Left renal cortex interstitium (tissue), 4 donors: ENCODE data around the gene ENTPD3. TPM values are rescaled to one million over a fixed set of nuclear protein-coding genes. Genes with fewer than 3 reads are reported as not detected.

Experiments
- DNase-seq, 4 donors: peaks; one replicate each; pipeline ENCODE4 v3.0.0-alpha.2; 2013; ENCODE audit warnings: low read depth in 4 of 4, low spot score in 2 of 4, missing footprints in 1 of 4
- polyA plus RNA-seq, 4 donors: library from polyadenylated mRNA; unstranded; fragments of 120-200 nt; gene quantifications; one replicate each; pipeline ENCODE4 v1.2.1, GENCODE V29; 2013; ENCODE audit not compliant: insufficient read length in 4 of 4

ENTPD3 gene
- 1 to 10 TPM; 2.1 to 3.0 (median 2.4) TPM for polyA plus RNA-seq

DNA sequence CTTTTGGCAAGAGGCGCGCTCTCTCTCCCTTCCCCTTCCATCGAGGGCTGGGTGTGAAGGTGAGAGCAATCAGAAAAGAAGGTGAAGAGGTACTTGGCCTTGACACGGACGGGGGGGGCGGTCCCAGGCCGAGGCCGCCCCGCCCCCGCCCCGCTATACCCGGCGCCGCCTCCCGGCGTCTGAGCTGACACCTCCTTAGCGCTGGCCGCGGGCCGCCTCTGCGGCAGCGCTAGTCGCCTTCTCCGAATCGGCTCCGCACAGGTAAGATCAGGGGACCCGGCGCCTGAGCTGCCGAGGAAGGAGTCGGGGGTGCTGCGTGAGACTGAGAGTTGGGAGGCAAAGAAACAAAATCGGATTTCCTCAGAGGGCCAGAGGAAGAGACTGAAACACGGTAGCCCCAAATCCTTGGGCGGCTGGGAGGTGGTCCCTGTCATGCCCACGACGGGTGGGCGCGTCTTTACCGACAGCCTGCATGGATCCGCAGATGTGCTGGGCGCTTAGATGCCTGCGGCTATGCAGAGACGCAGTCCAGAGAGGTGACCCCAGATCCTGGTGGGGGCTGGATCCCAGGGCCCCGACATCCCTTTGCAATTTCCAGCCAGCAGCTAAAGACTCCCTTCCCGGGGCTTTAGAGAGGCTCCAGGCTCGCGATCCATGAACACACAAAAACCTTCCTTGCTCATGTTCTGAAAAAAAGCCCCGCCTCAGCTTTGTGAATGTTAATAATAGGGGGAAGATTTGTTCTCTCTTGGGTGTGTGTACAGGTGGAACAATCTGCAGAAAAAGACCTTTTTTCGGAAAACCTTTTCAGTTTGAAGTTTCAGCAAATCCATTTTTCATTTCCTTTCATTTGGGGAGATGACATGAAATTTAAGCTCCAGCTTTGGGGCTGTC, at the start of gene ENTPD3:
ENTPD3 (plus strand) TSS at position 184 of the 894 bp plus-strand sequence. CDS start 874 bp downstream, outside the sequence.
- DNase-seq = no peak

DNA sequence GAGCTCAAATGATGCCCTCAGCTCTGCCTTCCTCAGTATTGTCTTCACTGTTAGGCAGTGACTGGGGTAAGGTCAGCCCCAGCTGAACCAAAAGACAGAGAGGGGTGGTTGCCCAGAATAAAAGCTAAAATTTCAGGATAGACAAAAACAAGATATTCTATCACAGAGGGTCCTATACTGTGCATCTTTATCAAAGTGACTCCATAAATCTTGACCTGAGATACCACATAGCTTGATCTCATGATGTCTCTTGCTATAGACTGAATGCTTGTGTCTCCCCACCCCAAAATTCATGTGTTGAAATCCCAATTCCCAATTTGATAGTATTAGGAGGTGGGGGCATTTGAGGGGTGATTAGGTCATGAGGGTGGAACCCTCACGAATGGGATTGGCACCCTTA, 47.1 kb upstream of the ENTPD3 start:
- DNase-seq = no peak

- DNase-seq = no peak
Observed at GRCh38 chr3:40340541-40341170, 46.3 kb upstream of the ENTPD3 start.

GRCh38 chr3:40341671-40342070, 45.3 kb upstream of the ENTPD3 start:
- no peak for DNase-seq

GRCh38 chr3:40350529-40350928, 36.5 kb upstream of the ENTPD3 start:
- no peak for DNase-seq

DNA sequence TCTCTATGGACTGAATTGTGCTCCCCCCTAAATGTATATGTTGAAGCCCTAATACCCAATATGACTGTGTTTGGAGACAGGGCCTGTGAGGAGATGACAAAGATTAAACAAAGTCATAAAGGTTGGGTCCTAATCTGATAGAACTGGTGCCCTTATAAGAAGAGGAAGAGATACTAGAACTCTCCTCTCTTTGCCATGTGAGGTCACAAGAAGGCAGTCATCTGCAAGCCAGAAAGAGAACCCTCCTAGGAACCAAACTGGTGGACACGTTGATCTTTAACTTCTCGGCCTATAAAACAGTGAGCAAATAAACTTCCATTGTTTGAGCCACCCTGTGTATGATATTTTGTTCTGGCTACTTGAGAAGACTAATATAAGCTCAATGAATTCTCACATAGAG, 31.6 kb upstream of the ENTPD3 start:
- no peak for DNase-seq

GRCh38 chr3:40358454-40358853, 28.5 kb upstream of the ENTPD3 start:
- no peak for DNase-seq

DNA sequence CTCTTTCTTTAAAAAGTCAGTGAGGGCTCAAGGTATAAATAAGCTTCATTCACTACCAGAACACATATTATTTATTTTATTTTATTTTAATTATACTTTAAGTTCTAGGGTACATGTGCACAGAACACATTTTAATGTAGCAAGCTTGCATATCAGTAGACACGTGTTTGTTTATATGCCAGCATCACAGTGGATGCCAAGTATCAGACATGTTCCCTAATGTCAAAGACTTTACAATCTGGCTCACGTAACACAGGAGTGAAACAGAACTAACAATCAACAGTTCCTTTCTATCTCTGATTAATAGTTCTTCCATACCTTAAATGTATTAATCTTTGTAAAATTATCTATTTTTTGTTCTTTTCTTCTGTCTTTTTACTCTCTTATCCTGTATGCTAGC, 23.3 kb upstream of the ENTPD3 start:
- DNase-seq = no peak

GRCh38 chr3:40366203-40367162, 20.5 kb upstream of the ENTPD3 start:
- DNase-seq = no peak

DNA sequence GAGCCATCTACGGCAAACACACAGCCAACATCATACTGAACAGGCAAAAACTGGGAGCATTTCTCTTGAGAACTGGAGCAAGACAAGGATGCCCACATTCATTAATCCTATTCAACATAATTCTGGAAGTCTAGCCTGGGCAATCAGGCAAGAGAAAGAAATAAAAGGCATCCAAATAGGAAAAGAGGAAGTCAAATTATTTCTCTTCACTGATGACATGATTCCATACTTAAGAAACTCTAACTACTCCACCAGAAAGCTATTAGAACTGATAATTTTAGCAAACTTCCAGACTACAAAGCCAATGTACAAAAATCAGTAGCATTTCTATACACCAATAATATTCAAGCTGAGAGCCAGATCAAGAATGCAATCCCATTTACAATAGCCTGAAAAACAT, 17.3 kb upstream of the ENTPD3 start:
- DNase-seq = no peak

- DNase-seq = no peak
Observed at GRCh38 chr3:40377822-40378221, 9.2 kb upstream of the ENTPD3 start.

- DNase-seq = no peak
Observed at GRCh38 chr3:40379674-40380306, 7.2 kb upstream of the ENTPD3 start.

- DNase-seq = no peak
Observed at GRCh38 chr3:40381904-40382616, 4.9 kb upstream of the ENTPD3 start.

- DNase-seq = no peak
Observed at GRCh38 chr3:40382617-40382979, 4.4 kb upstream of the ENTPD3 start.

DNA sequence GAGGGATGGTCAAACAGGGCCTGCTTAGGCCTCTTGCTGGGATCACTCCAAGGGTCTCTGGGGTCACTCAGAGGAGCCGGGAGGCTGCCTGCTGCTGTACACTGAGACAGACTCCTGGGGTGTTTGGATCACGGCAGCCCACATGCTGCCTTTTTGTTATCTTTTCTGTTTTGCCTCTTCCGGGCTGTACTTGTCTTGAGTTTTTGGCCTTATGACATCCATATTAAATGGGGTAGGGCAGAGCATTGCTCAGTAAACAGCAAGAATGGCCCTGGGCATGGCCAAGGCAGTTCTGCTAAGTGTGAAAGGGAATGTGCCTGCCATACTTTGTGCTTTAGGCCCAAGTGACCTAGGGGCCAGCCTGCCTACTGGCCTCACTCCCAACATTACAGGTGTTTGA, 771 bp upstream of the ENTPD3 start:
- no peak for DNase-seq

DNA sequence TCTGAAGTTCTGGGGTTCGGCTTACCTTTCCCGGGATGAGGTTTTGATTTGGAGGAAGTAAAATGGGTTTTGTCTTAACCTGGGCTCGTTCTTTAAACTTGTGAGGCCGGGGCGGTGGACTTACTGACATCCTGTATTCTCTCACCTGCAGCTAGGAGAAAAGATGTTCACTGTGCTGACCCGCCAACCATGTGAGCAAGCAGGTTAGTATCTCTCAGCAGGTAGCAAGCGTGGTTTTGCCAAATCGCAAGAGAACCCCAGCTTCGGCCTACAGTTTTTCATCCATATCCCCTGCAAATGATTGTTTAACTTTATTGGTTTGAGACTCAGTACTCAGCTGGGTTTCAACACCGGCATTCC, 891 bp downstream of the ENTPD3 start:
- no peak for DNase-seq

GRCh38 chr3:40396406-40396805, 9.4 kb downstream of the ENTPD3 start:
- no peak for DNase-seq

DNA sequence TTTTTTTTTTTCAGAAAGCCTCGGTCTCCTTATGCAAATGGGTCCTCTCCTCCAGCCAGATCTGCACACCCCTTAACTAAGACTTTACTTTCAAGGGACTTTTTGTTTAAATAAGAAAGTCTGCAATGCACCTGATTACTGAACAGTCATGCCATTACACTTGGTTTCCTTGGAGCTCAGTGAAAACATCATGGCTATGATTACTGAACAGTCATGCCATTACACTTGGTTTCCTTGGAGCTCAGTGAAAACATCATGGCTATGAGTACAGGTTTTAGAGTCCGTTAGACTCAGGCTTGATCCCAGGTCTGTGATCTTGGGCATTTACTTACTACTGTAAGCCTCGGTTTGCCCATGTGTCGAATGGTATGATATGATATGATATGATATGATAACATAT, 10.1 kb downstream of the ENTPD3 start:
- no peak for DNase-seq

- no peak for DNase-seq
Observed at GRCh38 chr3:40397912-40398311, 10.9 kb downstream of the ENTPD3 start.

- no peak for DNase-seq
Observed at GRCh38 chr3:40398346-40398745, 11.4 kb downstream of the ENTPD3 start.
